Peyer's patch (tissue), 4 donors: ENCODE data around the gene ERVW-1.

Source experiments
- POLR2A ChIP-seq, 2 donors: fragments of 450-650 bp; IDR thresholded peaks; one replicate each; pipeline ENCODE4 v1.5.1; 2017; ENCODE audit warnings: antibody characterized with exemption in 2 of 2, mild to moderate bottlenecking in 2 of 2, moderate library complexity in 2 of 2
- TF ChIP-seq, protein P1 (sequence below), 6 experiments: fragments of 450-650 bp in 4 of 6; fragments of 200-600 bp in 2 of 6; sonication (generic) in 1 of 6; IDR thresholded peaks; one replicate each; pipeline ENCODE4 v1.5.1; 2017 to 2019; ENCODE audit warnings: antibody characterized with exemption in 6 of 6, mild to moderate bottlenecking in 3 of 6, moderate library complexity in 1 of 6

DNA sequence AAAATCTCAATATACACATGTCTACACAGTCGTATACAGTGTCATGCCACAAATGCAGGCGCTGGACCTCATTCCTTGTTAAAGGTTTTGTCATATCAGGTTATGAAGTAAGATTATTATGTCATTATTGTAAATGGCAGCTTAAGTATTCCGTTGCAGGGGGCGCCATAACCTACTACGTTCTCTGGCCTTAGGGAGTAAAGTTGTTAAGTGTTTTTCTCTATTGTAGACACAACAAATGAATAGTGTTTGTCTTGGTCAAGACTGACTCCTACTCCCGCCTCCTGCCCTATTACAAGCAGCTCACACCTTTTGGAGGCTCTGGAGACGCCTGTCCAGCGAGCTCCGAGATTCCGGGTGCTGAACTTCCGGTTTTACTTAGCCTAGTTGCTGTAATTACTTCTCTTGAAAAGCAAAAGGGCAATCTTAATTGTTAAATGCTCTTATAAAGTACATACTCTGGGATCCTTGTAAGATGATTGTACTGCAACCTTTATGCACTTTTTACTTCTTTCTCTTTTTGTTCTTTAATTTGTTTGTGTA, 29.5 kb downstream of the ERVW-1 start:
- TF ChIP-seq, protein P1, sequence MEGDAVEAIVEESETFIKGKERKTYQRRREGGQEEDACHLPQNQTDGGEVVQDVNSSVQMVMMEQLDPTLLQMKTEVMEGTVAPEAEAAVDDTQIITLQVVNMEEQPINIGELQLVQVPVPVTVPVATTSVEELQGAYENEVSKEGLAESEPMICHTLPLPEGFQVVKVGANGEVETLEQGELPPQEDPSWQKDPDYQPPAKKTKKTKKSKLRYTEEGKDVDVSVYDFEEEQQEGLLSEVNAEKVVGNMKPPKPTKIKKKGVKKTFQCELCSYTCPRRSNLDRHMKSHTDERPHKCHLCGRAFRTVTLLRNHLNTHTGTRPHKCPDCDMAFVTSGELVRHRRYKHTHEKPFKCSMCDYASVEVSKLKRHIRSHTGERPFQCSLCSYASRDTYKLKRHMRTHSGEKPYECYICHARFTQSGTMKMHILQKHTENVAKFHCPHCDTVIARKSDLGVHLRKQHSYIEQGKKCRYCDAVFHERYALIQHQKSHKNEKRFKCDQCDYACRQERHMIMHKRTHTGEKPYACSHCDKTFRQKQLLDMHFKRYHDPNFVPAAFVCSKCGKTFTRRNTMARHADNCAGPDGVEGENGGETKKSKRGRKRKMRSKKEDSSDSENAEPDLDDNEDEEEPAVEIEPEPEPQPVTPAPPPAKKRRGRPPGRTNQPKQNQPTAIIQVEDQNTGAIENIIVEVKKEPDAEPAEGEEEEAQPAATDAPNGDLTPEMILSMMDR (IDR thresholded peaks at IDR 0.05), result peak in 5 of 6 experiments; percentile 22 to 56 (median 44)
- no peak for TF ChIP-seq POLR2A (IDR thresholded peaks at IDR 0.05)
